H1 (cell line): Measurements from ENCODE around the gene COLEC12.

Experiments used
- JUN ChIP-seq: IDR thresholded peaks from 2 replicates; pipeline ENCODE4 v1.6.1; 2011; ENCODE audit warnings: low read depth, mild to moderate bottlenecking, improper control_type of control experiment, low read length
- TF ChIP-seq, protein P1 (sequence below), 3 experiments: IDR thresholded peaks; 1 replicate in 2 of 3; 2 replicates in 1 of 3; pipeline versions ENCODE4 v1.5.1 to v1.6.1; 2011; ENCODE audit warnings: low read length in 3 of 3, mild to moderate bottlenecking in 3 of 3, inconsistent platforms in 2 of 3, low read depth in 1 of 3, moderate library complexity in 1 of 3; ENCODE audit not compliant: insufficient read depth in 1 of 3; ENCODE audit errors: control extremely low read depth in 1 of 3
- TF ChIP-seq, protein P2 (sequence below): IDR thresholded peaks from 2 replicates; pipeline ENCODE4 v1.6.1; 2012; ENCODE audit warnings: inconsistent platforms

DNA sequence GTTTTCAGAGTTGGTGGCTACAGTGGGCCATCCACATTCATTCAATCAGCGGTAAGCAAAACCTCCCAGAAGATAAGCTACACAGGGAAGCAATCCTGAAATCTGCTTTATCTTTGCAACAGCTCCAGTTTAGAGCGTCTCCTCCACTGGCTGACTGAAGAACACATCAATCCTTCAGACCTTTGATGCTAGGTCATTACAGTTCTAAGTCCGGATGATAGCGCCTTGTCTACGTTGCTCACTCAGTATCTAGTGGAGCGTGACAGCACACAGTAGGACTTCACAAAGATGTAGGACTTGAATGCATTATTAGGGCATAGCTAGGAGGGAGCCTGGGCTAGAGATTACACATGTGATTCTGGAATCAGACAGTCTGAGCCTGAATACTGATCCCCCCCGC, 5.0 kb downstream of the COLEC12 start:
- no peak for TF ChIP-seq JUN
- TF ChIP-seq, protein P1, sequence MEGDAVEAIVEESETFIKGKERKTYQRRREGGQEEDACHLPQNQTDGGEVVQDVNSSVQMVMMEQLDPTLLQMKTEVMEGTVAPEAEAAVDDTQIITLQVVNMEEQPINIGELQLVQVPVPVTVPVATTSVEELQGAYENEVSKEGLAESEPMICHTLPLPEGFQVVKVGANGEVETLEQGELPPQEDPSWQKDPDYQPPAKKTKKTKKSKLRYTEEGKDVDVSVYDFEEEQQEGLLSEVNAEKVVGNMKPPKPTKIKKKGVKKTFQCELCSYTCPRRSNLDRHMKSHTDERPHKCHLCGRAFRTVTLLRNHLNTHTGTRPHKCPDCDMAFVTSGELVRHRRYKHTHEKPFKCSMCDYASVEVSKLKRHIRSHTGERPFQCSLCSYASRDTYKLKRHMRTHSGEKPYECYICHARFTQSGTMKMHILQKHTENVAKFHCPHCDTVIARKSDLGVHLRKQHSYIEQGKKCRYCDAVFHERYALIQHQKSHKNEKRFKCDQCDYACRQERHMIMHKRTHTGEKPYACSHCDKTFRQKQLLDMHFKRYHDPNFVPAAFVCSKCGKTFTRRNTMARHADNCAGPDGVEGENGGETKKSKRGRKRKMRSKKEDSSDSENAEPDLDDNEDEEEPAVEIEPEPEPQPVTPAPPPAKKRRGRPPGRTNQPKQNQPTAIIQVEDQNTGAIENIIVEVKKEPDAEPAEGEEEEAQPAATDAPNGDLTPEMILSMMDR (IDR thresholded peaks at IDR 0.05; ENCODE audit: control extremely low read depth in 1 of 3, insufficient read depth in 1 of 3, low read depth in 1 of 3, low read length in 3 of 3), result no peak
- TF ChIP-seq, protein P2, sequence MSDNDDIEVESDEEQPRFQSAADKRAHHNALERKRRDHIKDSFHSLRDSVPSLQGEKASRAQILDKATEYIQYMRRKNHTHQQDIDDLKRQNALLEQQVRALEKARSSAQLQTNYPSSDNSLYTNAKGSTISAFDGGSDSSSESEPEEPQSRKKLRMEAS, result no peak
